GM18951 (cell line): Measurements from ENCODE around the gene SEC24B.
"Not testable (repeated sequence)": the region's sequence is repeated elsewhere in the genome, so short reads cannot be mapped to it uniquely, and the experiment has no call there.

Experiments used
- POLR2A ChIP-seq: IDR thresholded peaks from 4 replicates; pipeline ENCODE4 v1.6.1; 2011; ENCODE audit warnings: mild to moderate bottlenecking; ENCODE audit not compliant: insufficient read length, insufficient read depth; ENCODE audit errors: extremely low read depth
- in situ Hi-C: fragments of 300-500 bp; cut with MboI; formaldehyde crosslinking; loops from one replicate; pipeline ENCODE4 v1.12.0; 2022; ENCODE audit warnings: low sequenced_read_pairs, mixed read lengths, inconsistent platforms; ENCODE audit not compliant: unreplicated experiment

The SEC24B gene

DNA sequence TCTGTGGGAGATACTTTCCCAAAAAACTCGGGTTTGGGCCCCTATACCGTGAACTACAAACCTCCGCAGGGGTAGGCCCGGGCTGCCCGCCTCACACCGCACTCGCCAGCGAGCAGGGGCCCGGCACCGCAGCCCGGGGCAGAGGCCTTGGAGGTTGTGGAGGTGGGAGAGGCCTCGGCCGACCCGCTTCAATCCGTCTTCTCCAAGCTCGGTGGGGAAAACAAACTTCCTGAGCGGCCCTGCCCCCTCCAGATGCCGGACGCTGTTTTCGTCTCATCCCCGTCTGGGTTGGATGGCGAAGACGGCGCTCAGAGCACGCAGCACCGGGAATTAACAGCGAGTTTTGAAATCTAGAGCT lies 126.0 kb downstream of the SEC24B start:
- TF ChIP-seq POLR2A: no peak
- in situ Hi-C loops: no loop called here

- TF ChIP-seq POLR2A: peak; percentile 71
- in situ Hi-C loops: no loop called here
Observed at GRCh38 chr4:109559983-109560686, 126.5 kb downstream of the SEC24B start, which contains the start of gene MCUB. MCUB (plus strand) TSS chr4:109560246; CDS start chr4:109560338, 92 bp downstream.

GRCh38 chr4:109560687-109561461 lies 127.3 kb downstream of the SEC24B start:
- in situ Hi-C loops: no loop called here

DNA sequence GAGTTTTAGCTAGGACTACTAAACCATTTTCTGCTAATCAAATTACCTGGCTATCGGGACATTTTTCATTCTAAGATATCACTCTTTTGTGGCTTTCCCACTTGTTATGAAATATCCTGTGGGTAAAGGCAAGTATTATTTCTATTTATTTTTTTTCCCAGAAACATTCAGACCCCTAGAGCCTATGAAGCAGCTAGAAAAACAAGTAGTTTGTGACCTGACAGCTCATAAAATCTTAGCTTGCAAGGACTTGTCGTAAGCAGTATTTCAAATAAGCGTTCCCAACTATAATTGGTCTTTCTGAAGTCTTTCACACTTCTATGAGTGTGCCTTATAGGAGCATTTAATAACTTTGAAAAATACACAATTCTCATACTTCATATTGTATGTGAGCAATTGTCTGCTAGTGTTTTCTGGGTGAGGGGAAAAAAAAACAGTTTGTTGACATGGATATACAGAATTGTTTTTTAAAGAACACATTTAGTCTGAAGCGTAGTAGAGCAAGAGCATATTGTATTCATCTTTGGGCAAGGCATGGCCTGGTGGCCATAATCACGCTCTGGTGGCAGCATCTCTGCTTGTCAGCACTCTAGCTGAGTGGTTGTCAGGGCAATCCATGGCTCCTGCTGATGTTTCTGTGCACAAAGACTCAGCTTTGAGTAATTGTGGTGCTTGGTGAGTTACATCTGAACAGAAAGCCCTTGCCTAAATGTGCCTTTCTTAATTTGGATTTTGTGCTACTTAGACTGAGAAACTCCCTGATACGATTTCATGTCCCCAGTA lies 129.0 kb downstream of the SEC24B start:
- no peak for TF ChIP-seq POLR2A
- in situ Hi-C loops: no loop called here

More at GRCh38 chr4:109560687-109561461, 127.3 kb downstream of the SEC24B start:
- peak; percentile 54 for TF ChIP-seq POLR2A

DNA sequence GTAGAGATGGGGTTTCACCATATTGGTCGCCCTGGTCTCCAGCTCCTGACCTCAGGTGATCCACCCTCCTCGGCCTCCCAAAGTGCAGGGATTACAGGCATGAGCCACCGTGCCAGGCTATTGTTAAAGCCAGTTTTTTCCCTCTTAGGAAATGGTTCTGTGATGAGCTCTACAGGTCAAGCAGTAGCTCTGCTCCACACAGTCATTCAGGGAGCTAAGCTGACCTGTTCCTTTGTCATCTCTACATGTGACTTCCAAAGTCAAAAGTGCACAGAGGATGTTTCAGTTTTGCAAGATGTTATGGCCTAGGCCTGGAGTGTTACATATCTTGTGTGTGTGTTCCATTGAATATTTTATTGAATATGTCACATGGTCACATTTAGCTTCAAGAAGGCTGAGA lies 137.9 kb downstream of the SEC24B start:
- in situ Hi-C loops: no loop called here
- no peak for TF ChIP-seq POLR2A

DNA sequence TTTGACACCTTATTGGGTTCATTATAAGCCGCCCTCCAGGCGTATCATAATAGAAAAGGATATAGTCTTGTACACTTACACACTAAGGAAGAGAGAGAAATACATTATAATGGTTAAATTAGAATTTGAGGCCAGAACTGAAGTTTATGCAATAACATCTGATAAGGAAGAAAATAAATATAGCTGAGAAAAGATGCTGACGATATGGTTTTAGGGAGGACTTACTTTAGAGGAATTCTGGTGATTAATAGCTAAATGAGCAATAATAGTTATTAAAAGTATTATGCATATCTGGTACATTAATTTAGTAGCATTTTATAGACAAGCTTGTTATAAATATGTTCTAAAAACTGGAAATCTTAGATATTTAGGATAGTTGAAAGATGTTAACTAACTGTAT lies 138.5 kb downstream of the SEC24B start:
- no peak for TF ChIP-seq POLR2A
- in situ Hi-C loops: no loop called here

- in situ Hi-C loops: no loop called here
- TF ChIP-seq POLR2A: no peak
Observed at GRCh38 chr4:109574443-109574850, 140.8 kb downstream of the SEC24B start.

- in situ Hi-C loops: no loop called here
Observed at GRCh38 chr4:109574931-109575804, 141.6 kb downstream of the SEC24B start.

GRCh38 chr4:109576462-109576861 lies 142.8 kb downstream of the SEC24B start:
- in situ Hi-C loops: no loop called here
- no peak for TF ChIP-seq POLR2A

More at GRCh38 chr4:109574931-109575804, 141.6 kb downstream of the SEC24B start:
- TF ChIP-seq POLR2A: no peak

DNA sequence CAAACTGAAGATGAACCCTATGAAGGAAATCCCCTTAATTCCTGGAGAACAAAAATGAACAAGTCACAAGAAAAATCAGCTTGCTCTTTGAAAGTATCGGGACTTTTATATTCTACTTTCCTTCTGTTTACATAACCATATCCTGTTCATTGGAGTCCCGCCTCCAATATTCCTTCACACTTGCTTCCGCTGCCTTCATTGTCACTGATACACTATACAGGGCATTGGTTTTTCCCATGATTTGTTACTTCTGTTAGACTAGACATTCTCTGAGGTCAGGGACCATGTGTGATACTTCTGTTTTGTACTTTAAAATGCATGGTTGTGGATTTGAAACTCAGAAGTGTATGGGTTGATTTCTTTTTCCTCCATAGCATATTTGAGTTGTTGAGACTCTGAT lies 145.2 kb downstream of the SEC24B start:
- in situ Hi-C loops: no loop called here
- no peak for TF ChIP-seq POLR2A

DNA sequence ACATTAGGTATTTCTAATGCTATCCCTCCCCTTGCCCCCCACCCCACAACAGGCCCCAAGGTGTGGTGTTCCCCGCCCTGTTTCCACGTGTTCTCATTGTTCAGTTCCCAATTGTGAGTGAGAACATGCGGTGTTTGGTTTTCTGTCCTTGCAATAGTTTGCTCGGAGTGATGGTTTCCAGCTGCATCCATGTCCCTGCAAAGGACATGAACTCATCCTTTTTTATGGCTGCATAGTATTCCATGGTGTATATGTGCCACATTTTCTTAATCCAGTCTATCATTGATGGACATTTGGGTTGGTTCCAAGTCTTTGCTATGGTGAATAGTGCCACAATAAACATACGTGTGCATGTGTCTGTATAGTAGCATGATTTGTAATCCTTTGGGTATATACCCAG lies 146.4 kb downstream of the SEC24B start:
- in situ Hi-C loops: not testable (repeated sequence)

GRCh38 chr4:109588176-109588575 lies 154.6 kb downstream of the SEC24B start:
- no peak for TF ChIP-seq POLR2A
- in situ Hi-C loops: no loop called here

DNA sequence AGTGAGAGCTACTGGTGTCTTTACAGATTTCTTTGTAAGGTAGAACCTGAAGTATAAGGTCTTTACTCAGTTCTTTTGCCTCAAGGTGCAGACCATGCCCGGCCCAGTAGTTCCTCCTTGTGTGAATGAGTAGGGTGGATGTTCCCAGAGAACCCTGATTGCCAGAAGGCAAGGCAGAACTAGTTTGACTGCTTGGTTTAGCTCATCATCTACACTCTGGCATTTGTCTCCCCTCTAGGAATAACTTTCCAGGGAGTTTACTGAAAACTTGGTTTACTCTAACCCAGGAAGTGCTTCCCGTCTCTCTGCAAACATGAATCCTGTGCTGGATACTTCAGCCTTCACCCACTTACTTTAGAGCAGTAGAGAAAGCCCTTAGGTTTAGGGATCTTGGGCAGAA lies 155.5 kb downstream of the SEC24B start:
- TF ChIP-seq POLR2A: no peak
- in situ Hi-C loops: no loop called here

- no peak for TF ChIP-seq POLR2A
- in situ Hi-C loops: no loop called here
Observed at GRCh38 chr4:109589605-109590004, 156.0 kb downstream of the SEC24B start.
